ENCODE data around the gene CALR.
"Not testable (repeated sequence)": the region's sequence is repeated elsewhere in the genome, so short reads cannot be mapped to it uniquely, and the experiment has no call there.

The CALR gene

GRCh38 chr19:12976109-12976508, 37.7 kb downstream of the CALR start:
- DNase-seq (ENCODE audit: low read depth in 1 of 2, low spot score in 1 of 2), result not testable (repeated sequence)

- DNase-seq (ENCODE audit: low read depth in 1 of 2, low spot score in 1 of 2), result no peak
These were observed 41.6 kb downstream of the CALR start for GRCh38 chr19:12979974-12980373.

GRCh38 chr19:12982648-12983047, 44.2 kb downstream of the CALR start:
- DNase-seq (ENCODE audit: low read depth in 1 of 2, low spot score in 1 of 2), result no peak

- no peak for DNase-seq (ENCODE audit: low read depth in 1 of 2, low spot score in 1 of 2)
These were observed 44.7 kb downstream of the CALR start for GRCh38 chr19:12983091-12983490.

GRCh38 chr19:12983542-12984142, 45.2 kb downstream of the CALR start:
- peak; percentile 62 to 75 for DNase-seq (ENCODE audit: low read depth in 1 of 2, low spot score in 1 of 2)

- DNase-seq (ENCODE audit: low read depth in 1 of 2, low spot score in 1 of 2), result no peak
These were observed 45.8 kb downstream of the CALR start for GRCh38 chr19:12984143-12984627.

GRCh38 chr19:12984683-12985048, 46.3 kb downstream of the CALR start:
- DNase-seq (ENCODE audit: low read depth in 1 of 2, low spot score in 1 of 2), result no peak

- DNase-seq (ENCODE audit: low read depth in 1 of 2, low spot score in 1 of 2), result no peak
These were observed 46.8 kb downstream of the CALR start for GRCh38 chr19:12985049-12985776.

- DNase-seq (ENCODE audit: low read depth in 1 of 2, low spot score in 1 of 2), result no peak
These were observed 48.3 kb downstream of the CALR start for GRCh38 chr19:12986726-12987125.

GRCh38 chr19:12987190-12987589, 48.8 kb downstream of the CALR start:
- DNase-seq (ENCODE audit: low read depth in 1 of 2, low spot score in 1 of 2), result no peak

- no peak for DNase-seq (ENCODE audit: low read depth in 1 of 2, low spot score in 1 of 2)
These were observed 49.4 kb downstream of the CALR start for GRCh38 chr19:12987781-12988180.

GRCh38 chr19:12990431-12990830, 52.0 kb downstream of the CALR start:
- no peak for DNase-seq (ENCODE audit: low read depth in 1 of 2, low spot score in 1 of 2)

- no peak for DNase-seq (ENCODE audit: low read depth in 1 of 2, low spot score in 1 of 2)
These were observed 52.4 kb downstream of the CALR start for GRCh38 chr19:12990853-12991252.

- DNase-seq (ENCODE audit: low read depth in 1 of 2, low spot score in 1 of 2), result no peak
These were observed 52.9 kb downstream of the CALR start for GRCh38 chr19:12991296-12991695.

- DNase-seq (ENCODE audit: low read depth in 1 of 2, low spot score in 1 of 2), result no peak
These were observed 54.3 kb downstream of the CALR start for GRCh38 chr19:12992729-12993128.

- DNase-seq (ENCODE audit: low read depth in 1 of 2, low spot score in 1 of 2), result no peak
These were observed 55.2 kb downstream of the CALR start for GRCh38 chr19:12993562-12993961.

All from activated CD4-positive, alpha-beta T cell treated with anti-CD3 and anti-CD28 coated beads, Interleukin-2, amount 50 U/mL, for 24 hours (primary cell).